ENCODE data around the gene CAPN10.

CAPN10 gene

GRCh38 chr2:240557808-240558207, 28.7 kb upstream of the CAPN10 start, which contains the start of gene ANKMY1:
TSS of gene ANKMY1 (minus strand) at chr2:240557988. CDS start at chr2:240557335, 653 bp downstream.
- Histone ChIP-seq H3K9me3 (no peaks in the 10 kb centered on the region), H3K4me1 (peaks cover 0 to 47% (median 34%) of the 10 kb centered on the region in 4 donors), H3K36me3 (peaks cover 0 to 8% (median 0%) of the 10 kb centered on the region in 3 donors), H3K27ac (no peak within 1 kb of the TSS), H3K4me3 (peak within 1 kb of the TSS; percentile 41 to 54), H3K27me3 (peaks cover 0 to 8% of the 10 kb centered on the region in 2 donors)
- DNase-seq, result peak in 1 of 2 donors; percentile 71
- TF ChIP-seq, protein P1, sequence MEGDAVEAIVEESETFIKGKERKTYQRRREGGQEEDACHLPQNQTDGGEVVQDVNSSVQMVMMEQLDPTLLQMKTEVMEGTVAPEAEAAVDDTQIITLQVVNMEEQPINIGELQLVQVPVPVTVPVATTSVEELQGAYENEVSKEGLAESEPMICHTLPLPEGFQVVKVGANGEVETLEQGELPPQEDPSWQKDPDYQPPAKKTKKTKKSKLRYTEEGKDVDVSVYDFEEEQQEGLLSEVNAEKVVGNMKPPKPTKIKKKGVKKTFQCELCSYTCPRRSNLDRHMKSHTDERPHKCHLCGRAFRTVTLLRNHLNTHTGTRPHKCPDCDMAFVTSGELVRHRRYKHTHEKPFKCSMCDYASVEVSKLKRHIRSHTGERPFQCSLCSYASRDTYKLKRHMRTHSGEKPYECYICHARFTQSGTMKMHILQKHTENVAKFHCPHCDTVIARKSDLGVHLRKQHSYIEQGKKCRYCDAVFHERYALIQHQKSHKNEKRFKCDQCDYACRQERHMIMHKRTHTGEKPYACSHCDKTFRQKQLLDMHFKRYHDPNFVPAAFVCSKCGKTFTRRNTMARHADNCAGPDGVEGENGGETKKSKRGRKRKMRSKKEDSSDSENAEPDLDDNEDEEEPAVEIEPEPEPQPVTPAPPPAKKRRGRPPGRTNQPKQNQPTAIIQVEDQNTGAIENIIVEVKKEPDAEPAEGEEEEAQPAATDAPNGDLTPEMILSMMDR (IDR thresholded peaks at IDR 0.05), result no peak
- intact Hi-C loops (cut with DNase I; ENCODE audit: low total_unique reads), result loop anchor here (10.0 kb wide), 1 partner anchor 103 kb away; no protein-coding TSS in a partner anchor

DNA sequence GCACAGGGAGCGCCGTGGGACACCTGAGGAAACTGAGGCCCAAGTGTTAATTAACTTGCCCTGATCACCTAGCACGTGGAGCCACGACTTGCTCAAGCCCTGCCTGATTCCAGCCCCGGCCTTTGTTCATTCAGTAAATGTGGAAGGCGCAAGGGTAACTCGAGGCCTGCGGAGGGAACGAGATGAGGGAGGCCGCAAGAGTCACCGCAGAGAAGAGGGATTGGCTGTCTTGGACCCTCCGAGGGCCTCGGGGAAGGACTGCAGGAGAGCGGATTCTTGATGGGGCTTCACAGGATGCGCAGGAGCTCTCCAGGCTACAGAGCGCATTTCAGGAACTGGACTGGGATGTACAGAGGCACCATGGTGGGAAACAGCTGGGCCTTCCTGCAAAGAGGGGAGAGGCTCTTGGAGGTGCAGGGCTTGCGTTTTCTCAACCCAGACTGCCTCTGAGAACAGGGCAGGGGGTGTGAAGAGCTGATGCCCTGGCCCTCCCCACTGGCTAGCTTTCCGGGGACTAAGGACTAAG, 28.2 kb upstream of the CAPN10 start:
- Histone ChIP-seq H3K27me3 (peaks cover 0 to 8% of the 10 kb centered on the region in 2 donors), H3K9me3 (no peaks in the 10 kb centered on the region), H3K4me1 (peaks cover 0 to 47% (median 34%) of the 10 kb centered on the region in 4 donors), H3K27ac (no peak overlapping the region), H3K36me3 (peaks cover 0 to 5% (median 0%) of the 10 kb centered on the region in 3 donors), H3K4me3 (peak overlapping the region; percentile 41 to 54)
- intact Hi-C loops (cut with DNase I; ENCODE audit: low total_unique reads), result loop anchor here (10.0 kb wide), 1 partner anchor 103 kb away; no protein-coding TSS in a partner anchor
- TF ChIP-seq, protein P1 (IDR thresholded peaks at IDR 0.05), result no peak
- DNase-seq, result no peak

DNA sequence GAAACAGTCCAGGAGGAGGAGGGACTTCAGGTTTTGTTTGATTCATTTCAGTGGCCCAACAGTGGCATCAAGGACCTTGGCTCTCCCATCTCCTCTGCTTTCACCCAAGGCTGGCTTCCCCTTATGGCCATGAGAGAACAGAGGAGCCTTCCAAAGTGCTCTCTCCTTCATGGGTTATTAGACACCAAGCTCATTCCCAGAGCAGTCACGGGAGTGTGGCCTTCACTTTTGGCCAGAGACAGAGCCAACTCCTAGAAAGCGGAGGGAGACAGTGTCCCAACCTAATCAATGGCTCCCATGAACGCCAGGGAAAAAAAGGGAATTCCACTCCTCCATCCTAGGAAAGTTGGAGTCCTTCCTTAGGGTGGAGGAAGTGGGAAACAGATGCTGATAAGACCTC, 27.2 kb upstream of the CAPN10 start:
- no peak overlapping the region for H3K4me3 ChIP-seq

DNA sequence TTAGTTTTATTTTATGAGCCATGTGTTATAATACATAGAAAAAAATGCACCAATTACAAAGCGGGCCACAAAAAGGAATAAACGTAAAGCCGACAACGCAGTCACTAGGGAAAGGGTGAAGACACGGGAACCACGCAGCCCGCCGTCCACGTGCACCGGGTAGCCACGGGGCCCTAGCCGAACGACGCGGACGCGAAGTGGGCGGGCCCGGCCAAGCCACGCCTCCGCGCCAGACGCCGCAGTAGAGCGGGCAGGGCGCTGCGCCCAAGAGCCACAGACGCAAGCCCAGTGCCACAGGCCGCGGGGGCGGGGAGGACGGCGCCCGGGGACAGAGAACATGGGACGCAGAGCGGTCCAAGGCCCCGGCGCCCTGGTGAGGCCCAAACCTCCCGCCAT, 26.5 kb upstream of the CAPN10 start, which contains the start of gene DUSP28:
Gene DUSP28, plus strand, starts transcription at position 274 of the 396 bp plus-strand sequence. CDS start 328 bp downstream, outside the sequence.
- H3K36me3 ChIP-seq, result peaks cover 0 to 5% (median 0%) of the 10 kb centered on the region in 3 donors
- H3K4me1 ChIP-seq, result peaks cover 0 to 50% (median 35%) of the 10 kb centered on the region in 4 donors
- H3K9me3 ChIP-seq, result no peaks in the 10 kb centered on the region
- peaks cover 0 to 8% of the 10 kb centered on the region in 2 donors for H3K27me3 ChIP-seq
- peak within 1 kb of the TSS; percentile 99 to 100 for H3K27ac ChIP-seq
- peak within 1 kb of the TSS; percentile 93 to 96 for H3K4me3 ChIP-seq
- DNase-seq, result peak; percentile 90 to 96
- intact Hi-C loops (cut with DNase I; ENCODE audit: low total_unique reads), result loop anchor here (10.0 kb wide), 2 partner anchors 125 to 325 kb away; partner anchors contain the start of gene GPC1
- TF ChIP-seq, protein P1 (IDR thresholded peaks at IDR 0.05), result no peak

More for the DNA sequence above, 27.2 kb upstream of the CAPN10 start:
- Histone ChIP-seq H3K27me3 (peaks cover 0 to 8% of the 10 kb centered on the region in 2 donors), H3K4me1 (peaks cover 0 to 47% (median 34%) of the 10 kb centered on the region in 4 donors), H3K9me3 (no peaks in the 10 kb centered on the region), H3K36me3 (peaks cover 0 to 5% (median 0%) of the 10 kb centered on the region in 3 donors), H3K27ac (no peak overlapping the region)
- DNase-seq, result no peak
- intact Hi-C loops (cut with DNase I; ENCODE audit: low total_unique reads), result loop anchor here (10.0 kb wide), 1 partner anchor 104 kb away; no protein-coding TSS in a partner anchor
- TF ChIP-seq, protein P1 (IDR thresholded peaks at IDR 0.05), result no peak

GRCh38 chr2:240560480-240561324, 25.8 kb upstream of the CAPN10 start:
- Histone ChIP-seq H3K27me3 (peaks cover 0 to 8% of the 10 kb centered on the region in 2 donors), H3K36me3 (peaks cover 0 to 5% (median 0%) of the 10 kb centered on the region in 3 donors), H3K27ac (peak overlapping the region; percentile 99 to 100), H3K4me3 (peak overlapping the region; percentile 93 to 96), H3K4me1 (peaks cover under 1 to 56% (median 39%) of the 10 kb centered on the region in 4 donors), H3K9me3 (no peaks in the 10 kb centered on the region)
- DNase-seq, result peak; percentile 99 to 100
- intact Hi-C loops (cut with DNase I; ENCODE audit: low total_unique reads), result loop anchor here (10.0 kb wide), 2 partner anchors 126 to 326 kb away; partner anchors contain the start of gene GPC1
- TF ChIP-seq, protein P1 (IDR thresholded peaks at IDR 0.05), result peak; percentile 43 to 46

Data from tibial artery (tissue), 4 donors.